Ramos (cell line): ENCODE results near the gene PEBP1.

Source experiments
- in situ Hi-C: fragments of 300-500 bp; cut with MboI; formaldehyde crosslinking; loops from one replicate; pipeline ENCODE4 v1.14.3; 2022; ENCODE audit warnings: low sequenced_read_pairs; ENCODE audit not compliant: unreplicated experiment

PEBP1 gene

GRCh38 chr12:118188690-118189371 is 52.9 kb downstream of the PEBP1 start:
- in situ Hi-C loops, result no loop called here

GRCh38 chr12:118189741-118190191 is 53.8 kb downstream of the PEBP1 start:
- in situ Hi-C loops, result no loop called here

- in situ Hi-C loops, result no loop called here
These were observed 54.3 kb downstream of the PEBP1 start for GRCh38 chr12:118190266-118190665.

DNA sequence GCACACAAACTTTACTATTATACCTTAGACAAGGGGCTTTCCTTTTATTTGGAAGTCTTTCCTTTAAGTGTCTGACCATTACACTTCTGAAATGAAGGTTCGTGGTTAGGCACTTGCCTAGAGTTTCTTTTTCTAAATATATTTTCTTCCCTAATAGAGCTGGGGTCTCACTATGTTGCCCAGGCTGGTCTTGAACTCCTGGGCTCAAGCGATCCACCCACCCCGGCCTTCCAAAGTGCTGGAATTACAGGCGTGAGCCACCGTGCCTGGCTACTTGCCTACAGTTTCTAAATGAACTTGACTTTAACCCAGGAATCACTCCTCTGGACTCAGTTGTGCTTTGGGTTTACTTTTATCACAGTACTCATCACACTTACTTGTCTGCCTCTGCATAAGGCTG is 57.6 kb downstream of the PEBP1 start:
- in situ Hi-C loops, result no loop called here

DNA sequence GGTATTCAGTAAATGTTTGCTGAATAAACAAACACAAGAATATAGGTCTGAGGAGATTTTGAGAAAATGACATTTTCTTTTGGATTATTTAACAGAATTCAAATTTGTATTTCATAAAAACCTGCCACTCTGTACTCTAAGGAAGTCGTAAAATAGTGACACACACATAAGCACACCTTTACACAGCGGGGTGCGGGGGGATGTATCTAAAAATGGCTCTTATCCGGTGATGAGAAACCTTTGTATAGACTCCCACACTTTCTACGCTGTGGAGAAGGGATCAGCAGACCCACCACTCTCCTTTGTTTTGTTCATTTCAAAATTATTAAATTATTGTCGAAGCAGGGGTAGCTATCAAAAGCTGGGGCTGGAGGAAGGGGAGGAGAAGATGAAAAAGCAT is 58.0 kb downstream of the PEBP1 start:
- in situ Hi-C loops, result no loop called here
